CD4-positive, alpha-beta T cell treated with Interleukin-4 for 4 hours (primary cell): Measurements from ENCODE around the gene TACO1.
A peak's percentile ranks its signal among the peaks of the same experiment; 100 is the strongest.

Source experiments
- DNase-seq: peaks from one replicate; pipeline ENCODE4 v3.0.0-alpha.2; 2020

TACO1 gene

DNA sequence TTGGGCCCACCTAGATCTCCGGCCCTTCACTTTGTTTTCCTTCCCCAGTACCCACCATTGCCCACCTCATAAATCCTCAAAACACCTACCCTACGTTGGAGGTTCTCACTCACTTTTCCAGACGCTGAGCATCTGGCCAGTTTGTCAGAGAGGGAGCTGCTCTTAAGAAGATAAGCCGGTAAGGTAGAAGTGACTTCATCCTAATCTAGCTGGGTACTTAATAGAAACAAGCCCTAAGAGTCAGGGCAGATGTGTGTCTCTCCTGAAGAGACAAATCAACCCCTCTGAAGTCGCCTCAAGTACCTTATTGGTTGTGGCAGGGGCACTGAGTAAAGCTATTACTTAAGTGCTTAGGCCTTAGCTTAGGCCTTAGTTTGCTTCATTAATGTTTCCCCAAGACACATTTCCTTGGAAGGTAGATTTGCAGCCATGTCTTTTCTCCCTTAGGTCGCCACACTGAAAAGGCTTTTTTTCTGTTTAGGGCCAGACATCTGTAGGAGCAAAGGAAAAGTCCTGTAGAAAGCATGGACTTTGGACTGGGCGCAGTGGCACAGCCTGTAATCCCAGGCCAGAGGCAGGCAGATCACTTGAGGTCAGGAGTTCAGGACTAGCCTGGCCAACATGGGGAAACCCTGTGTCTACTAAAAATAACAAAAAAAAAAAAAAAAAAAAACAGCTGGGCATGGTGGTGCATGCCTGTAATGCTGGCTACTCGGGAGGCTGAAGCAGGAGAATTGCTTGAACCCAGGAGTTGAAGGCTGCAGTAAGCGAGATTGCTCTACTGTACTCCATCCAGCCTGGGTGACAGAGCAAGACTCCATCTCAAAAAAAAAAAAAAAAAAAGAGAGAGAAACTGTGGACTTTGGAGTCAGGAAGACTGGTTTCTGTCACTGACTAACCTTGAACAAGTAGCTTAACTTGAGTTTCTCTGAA, 1.0 kb downstream of the TACO1 start:
- no peak for DNase-seq

DNA sequence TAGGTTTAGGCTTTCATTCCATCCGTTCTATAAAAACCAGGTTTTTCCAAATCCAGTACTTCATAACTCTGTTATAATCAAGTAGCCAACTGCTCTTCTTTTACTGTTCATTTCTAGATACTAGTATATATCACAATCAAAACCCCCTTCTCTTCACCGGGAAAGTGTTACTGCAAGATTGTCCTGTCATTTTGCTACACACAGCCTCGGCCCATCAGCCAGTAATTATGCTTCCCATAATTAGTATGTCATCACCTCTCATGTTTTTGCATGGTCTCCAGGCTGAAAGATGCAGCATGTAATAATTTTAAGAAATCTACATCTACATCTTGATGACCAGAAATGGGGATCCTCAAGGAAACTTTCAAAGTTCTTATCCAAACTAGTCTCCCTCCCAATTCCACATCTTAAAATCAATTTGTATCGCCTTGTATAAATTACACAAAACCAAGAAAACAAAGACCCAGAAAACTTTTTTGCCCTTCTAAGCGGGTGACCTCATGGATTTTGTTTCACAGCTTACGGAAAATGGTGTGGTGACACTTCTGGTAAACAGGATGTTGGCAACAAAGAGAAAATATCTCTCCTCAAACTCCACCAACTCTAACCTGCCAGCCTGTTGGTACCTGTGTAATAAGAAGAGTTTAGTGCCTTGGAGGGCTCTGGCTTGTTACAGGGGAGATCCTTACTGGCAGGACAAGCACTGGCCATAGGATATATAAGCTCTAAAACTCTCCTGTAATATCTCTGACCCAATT, 9.3 kb downstream of the TACO1 start:
- peak; percentile 42 for DNase-seq

DNA sequence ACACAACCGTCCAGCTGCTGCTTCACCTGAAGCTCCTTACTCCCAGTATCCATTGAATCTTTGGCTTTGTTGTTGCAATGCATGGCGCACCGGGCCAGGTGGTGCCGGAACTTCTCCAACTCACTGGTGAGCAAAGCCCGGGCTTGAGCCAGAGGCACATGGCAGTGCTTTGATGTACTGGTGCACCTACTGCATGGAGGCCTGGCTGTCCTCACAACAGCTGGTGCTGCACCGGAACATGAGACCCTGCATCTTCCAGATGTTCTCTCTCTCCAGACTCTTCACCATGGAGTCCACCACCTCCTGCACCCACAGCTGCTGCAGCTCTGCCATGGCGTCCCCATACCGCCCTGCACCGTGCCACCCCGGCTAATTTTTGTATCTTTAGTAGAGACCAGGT, 10.2 kb downstream of the TACO1 start:
- no peak for DNase-seq

DNA sequence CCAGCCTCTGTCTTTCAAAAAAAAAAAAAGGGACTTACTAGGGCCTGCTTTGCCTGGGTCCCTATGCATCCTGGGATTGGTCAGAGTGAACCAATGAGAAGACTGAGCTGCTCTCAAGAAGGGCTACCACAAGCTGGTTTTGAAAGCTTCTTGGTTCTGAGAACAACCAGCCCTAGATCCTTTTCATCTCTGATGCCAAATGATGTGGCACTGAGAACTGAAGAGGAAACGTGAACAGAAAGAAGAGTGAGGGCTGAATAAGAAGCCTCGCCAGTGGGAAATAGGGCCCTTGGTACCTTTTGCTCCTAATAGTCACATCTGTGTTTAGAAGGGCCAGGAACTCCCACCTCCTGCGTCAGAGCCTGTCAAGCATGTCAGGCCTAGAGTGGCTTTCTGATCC, 10.7 kb downstream of the TACO1 start:
- DNase-seq, result peak; percentile 21

DNA sequence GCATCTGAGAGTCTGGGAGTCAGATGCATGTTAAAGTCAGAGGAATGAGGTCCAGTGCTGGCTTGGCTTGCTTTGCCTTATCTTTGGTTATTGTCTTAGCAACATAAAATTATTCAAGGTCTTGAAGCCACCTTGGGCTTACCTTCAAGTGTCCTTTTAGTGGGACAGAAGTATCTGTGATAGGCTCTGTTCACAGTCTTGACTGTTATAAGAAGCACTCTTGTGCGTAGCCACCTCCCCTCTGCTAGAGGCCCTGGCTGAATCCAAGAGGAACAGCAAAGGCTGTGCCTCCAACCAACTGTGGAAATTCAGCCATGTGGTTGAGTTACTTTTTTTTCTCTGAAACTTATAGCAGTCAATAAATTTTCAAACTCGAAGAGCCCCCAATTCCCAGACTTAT, 13.0 kb downstream of the TACO1 start:
- no peak for DNase-seq

DNA sequence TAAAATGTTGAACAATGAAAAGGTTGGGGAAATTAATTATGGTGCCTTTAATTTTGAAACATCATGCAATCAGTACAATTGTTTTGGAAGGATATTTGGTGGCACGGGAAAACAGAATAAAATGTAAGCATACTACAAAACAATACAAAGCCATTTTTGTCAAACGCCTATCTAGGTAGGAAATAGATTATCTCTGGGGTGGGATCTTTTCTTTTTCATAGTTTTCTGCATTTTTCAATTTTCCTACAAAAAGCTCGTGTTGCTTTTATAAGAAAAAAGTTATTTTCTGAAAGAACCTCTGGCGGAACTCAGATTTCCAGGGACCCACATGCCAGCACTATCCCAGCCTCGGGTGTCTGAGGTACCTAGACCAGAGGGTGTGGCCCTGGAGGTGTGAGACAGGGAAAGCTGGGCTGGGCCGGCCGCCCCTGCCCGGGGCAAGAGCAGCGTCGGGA, 20.6 kb downstream of the TACO1 start:
- DNase-seq, result no peak

DNA sequence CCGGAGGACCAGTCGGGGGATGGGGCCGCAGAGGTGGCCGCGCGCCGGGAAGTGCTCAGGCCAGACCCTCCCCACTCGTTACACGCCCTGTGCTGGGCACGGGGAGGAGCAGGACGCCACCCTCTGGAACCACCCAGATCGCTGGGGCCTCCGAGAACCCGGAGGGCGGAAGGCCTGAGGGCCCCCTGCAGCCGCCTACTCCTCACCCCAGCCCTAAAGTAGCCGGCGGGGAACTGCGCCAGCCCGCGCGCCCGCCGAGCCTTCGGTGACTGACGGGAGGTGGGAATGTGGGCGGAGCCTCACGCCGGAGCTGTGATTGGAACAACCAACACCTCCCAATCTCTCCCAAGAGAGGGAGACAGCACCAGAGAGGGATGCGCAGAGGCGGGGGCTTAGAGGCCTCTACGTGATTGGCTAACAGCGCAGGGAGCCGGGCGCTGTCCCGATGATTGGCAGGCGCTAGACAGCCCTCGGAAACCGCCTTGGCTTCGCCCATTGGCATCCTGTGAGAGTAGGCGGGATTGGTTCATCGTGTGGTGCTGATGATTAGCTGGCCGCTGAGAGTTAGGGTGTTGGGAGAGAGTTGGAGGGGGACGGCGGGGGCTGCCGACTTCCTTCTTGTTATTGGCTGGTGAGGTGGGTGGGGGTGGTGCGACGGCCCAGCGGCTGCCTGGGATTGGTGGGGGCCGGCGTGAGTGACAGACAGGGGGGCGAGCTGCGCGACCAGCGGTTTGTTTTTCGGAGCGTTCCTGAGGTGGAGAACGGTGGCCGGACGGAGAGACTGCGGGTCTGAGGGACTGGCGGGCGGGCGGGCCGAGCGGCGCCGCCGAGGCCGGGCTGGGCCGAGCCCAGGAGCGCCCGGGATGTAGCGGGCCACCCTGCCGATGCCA, 21.2 kb downstream of the TACO1 start, which contains the start of gene MAP3K3:
MAP3K3 (plus strand) TSS at position 734 of the 890 bp plus-strand sequence. CDS start 343 bp downstream, outside the sequence.
- peak; percentile 100 for DNase-seq

DNA sequence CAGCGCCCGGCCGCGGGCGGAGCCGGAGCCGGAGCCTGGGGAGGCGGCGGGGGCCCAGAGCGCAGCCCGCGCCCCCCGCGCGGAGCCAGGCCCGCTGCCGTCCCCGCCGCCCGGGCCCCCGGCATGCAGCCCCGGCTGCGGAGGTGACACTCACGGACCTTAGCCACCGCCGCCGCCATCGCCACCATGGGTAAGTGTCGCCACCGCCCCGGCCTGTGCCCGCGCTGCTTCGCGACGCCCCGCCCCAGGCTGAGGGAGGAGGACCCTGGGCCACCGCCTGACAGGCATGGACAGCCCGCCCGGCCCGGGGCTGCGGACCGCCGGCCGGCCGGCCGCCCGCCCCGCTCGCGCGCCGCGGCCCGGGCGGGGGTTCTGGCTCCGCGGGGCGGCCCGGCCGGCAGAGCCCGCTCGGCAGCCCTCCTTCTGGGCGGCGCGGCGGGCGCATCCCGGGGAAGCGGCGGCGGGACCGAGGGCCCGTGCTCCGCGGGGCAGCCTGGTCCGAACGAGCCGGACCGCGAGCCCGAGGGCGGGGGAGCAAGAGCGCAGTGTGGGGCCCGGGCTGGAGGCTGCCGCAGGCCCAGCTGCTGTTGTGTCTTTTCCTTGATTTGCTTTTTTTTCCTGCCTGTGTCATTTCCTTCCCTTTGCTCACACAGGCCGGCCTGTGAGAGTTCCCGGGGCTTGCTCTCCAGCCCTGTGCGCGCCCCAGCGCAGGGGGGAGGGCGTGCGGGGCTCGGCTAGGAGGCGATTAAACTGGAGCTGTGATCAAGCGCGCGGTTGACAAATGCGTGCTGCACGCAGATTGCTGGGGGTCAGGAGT, 22.1 kb downstream of the TACO1 start:
- peak; percentile 29 for DNase-seq

DNA sequence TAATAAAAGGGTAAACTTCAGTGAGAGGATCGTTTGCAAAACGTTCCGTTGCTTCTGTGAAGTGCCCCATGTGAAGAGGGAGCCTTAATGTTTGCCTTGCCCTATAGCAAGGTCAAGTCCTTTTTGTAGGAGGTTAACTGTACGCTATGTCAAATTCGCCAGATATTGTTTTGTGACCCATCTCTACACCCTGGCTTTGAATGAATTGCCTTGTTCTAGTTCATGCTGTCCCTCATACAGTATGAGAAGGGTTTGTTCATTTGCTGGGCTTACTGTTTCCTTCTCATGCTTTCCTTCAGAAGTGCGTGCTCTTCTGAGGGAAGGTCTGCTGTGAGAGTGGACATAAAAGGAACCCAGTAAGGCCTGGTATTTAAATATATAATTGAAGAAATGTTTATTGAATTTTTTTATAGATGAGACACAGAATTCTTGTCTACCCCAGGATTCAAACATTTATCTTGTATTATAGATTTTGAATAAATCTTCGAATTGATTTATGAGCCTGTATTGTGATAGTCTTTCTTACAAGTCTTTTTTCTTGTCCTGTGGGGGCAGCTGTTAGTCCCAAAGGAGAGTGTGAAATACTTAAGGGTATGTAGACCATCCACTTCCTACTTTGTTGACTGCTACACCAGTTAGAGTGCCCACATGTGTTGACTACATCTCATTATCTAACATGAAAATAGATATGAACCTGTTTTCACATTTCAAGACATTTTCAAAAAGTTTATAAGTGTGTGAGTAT, 23.3 kb downstream of the TACO1 start:
- DNase-seq, result no peak

DNA sequence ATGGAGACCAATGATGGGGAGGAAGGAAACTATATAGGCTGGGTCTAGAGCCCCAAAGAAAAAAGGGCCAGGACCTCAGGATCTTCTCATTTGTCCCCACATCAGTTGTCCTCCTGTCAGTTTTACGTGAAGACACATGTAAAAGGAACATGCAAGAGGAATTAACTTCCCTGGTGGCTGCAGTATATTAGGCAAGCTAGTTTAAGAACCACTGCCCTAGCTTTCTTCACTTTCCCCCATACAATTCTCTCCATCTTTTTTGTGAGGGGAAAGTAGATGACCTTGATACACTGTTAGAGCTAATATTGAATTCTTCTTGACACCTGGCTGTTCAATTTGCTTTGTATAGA, 23.8 kb downstream of the TACO1 start:
- DNase-seq, result no peak

DNA sequence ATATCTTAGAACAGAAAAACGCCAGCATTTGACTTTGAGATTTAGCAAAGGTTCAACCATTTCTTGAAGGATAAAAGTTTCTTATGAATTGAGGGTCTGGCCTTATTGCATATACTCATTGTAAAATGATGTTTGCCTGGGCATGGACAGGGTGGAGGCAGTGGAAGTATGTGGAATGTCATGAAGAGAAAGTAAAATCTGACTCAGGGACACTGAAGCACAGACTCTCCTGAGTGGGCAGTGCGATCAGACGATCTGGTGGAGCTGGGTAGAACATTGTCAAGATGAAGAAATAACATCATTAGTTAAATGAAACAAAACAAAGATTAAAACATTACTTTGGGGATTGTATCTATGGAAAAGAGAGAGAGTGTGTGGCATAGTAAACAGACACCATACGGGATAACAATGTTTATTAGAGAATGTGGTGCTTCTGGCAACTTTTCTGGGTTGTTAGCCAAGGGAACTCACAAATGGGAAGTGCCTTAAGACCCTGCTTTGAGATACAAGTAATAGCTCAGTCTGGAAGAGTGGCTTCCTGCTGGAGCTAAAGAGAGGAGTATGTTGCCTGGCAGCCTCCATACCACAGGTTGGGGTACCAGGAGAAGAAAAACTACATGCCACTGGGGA, 26.0 kb downstream of the TACO1 start:
- no peak for DNase-seq

DNA sequence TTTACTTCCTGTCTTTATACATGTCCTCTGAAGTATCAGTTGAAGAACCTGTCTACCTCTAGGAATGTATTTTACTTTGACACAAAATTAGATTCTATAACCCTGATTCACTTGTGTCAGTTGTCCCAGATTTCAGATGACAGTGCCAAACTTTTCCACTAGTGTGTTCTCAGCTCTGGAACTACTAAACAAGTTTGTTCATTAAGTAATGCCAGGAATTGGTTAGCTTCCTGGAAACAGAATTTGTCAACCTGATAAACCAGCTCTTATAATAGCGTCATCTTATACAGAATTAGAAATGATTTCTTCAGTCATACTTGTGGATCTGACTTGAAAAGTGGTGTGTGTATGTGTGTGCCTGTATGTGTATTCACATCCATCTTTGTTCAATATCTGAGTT, 28.9 kb downstream of the TACO1 start:
- DNase-seq, result no peak

DNA sequence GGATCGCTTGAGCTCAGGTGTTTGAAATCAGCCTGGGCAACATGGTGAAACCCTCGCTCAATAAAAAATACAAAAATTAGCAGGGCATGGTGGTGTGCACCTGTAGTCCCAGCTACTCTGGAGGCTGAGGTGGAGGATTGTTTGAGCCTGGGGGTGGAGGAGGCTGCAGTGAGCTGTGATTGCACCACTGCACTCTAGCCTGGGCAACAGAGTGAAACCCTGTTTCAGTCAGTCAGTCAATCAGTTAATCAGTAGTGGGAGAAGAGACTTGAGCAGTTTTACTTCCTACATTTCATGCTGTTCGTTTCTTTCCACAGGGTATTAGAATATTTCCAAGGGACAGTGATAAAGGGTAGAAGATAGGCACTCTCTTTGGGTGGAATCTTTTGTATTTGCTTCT, 30.4 kb downstream of the TACO1 start:
- DNase-seq, result no peak

DNA sequence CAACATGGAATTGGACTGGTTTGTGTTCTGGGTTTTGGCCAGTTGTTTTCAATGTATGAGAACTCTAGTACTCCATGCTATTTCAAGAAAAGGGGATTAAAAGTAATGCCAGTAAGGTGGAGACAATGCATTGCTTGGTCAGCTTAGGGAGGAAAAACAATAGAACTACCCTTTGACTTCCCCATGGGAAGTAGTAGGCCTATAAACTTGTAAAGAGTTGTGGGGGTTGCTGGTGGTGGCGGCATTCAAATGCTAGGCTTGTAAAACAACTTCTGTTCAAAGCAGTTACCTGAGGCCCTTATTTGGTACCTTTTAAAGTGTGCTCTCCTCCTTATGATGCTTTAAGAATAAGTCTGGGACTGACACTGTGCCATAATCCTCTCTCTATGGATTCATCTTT, 30.9 kb downstream of the TACO1 start:
- DNase-seq, result no peak

DNA sequence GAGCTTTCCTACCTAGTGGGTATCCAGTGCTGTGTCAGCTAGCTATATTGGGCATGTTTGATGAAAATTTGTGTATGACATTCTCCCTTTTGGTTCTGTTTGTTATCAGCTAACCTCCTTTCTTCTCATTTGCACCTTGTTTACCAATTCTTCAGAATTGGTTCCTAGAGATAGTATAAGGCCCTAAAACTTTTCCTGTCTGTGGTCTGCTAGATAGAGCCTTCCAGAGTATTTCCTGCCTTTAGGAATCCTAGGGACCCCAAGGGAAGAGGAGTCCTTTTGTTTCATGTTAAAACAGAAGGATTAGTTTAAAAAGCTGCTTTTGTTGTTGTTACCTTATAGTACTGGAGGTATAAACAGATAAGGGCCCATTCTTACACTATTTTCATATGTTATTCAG, 33.0 kb downstream of the TACO1 start:
- DNase-seq, result no peak

DNA sequence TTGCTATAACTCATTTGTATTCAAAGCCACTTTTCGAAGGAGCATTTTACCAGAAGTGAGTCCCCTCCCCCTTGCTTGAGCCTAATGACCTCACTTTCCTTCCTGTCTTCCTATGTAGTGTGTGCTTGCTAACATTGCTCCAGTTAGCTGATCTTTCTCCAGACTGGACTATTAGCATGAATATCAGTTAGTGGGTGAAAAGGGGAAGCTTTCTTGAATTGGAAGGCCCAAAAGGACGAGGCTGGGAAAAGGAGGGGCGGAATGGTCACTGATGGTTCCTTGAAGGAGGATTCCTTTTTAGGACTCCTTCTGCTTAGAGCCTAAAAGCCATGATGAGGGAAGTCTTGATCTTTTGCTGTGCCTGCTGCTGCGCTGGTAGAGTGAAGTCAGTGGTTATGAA, 33.5 kb downstream of the TACO1 start:
- no peak for DNase-seq

DNA sequence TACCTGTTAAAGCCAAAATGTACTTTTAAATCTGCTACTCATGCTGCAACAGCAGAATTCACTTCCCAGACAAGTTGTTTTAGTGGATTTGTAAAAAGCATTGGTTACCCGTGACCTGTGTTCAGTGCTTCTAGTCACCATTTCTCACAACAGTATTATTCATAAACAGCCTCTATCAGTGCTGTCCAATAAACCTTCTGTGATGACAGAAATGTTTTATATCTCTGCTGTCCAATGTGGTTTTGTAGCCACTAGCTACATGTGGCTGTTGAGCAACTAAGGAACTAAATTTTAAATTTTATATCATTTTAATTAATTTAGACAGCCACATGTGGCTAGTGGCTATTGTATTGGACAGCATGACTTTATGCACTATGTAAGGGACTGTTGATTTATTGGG, 34.1 kb downstream of the TACO1 start:
- DNase-seq, result no peak

DNA sequence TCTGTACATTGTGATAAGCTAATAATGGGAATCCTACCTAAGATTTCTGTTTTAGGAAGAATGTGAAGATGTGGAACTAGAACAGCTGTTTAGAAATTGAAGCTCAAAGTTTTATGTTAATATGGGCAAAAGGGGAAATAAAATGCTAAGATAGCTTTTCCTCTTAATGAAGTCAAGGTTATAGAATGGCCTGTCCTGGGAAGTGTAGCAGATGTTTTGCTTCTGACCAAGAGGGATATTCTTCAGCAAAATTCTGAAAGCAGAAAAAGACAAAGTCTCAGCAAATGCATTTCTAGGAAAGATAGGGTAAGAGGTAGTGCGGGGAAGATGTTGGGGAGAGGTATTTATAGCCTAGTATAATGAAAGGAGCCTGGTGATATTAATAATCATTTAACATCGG, 34.6 kb downstream of the TACO1 start:
- DNase-seq, result no peak

DNA sequence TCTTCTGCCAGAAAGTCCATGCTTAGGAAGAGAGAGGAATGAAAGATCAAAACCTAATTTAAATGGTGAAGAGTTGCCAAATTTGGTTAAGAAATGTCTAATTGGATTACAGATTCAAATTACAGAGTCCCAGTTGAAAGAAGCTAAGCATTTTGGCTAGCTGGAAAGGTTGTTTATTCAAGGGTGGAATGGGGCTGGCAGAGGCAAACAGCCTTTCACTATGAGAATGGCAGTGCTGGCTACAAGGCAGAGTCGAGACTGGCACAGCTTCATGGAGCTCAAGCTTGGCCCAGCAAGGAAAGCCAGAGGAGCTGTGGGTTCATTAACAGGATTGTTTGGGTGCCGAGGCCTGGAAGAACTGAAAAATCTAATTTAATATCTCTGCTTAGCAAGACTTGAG, 35.1 kb downstream of the TACO1 start:
- no peak for DNase-seq

DNA sequence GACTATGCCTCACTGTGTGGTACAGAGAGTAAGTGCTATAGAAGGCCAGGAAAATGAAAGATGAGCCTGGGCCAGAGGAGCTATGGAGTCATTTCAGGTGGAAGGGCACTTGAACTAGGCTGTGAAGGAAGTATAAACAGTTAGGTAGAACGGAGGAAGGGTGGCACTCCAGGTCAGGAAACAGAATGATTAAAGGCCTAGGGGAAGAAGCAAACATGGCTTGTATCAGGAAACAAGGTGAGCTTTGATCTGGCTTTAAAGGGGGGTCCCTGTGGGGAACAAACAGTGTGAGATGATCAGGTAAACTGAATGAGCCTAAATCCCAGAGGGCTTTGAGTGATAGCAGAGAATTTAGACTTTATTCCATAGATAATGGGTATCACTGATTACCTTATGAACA, 38.4 kb downstream of the TACO1 start:
- no peak for DNase-seq

DNA sequence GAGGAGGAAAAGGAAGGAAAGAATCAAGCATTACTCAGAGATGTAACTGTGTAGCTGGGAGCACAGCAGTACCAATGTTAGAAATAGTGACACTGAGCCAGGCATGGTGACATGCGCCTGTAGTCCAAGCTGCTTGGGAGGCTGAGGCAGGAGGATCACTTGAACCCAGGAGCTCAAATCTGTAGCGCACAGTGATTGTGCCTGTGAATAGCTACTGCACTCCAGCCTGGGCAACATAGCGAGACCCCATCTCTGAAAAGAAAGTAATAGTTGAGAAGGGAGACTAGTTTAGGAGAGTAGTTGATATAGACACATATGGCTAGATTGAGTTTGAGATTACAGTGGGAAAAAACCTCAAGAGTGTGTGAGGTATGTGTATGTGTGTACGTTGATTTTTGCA, 39.3 kb downstream of the TACO1 start:
- DNase-seq, result no peak
